HepG2 (cell line): Measurements from ENCODE around the gene CSNK1D. TPM values are rescaled to one million over a fixed set of nuclear protein-coding genes. Genes with fewer than 3 reads are reported as not detected.
A peak's percentile ranks its signal among the peaks of the same experiment; 100 is the strongest.

ENCODE experiments used
- BHLHE40 ChIP-seq: IDR thresholded peaks from 2 replicates; pipeline ENCODE4 v1.6.1; 2011; ENCODE audit warnings: low read length, improper control_type of control experiment
- BRD4 ChIP-seq: sonication (generic); formaldehyde crosslinking; IDR thresholded peaks from 2 replicates; pipeline ENCODE4 v1.4.0; 2020; ENCODE audit warnings: missing genetic modification reagents
- KMT2B ChIP-seq: IDR thresholded peaks from 2 replicates; pipeline ENCODE4 v1.6.1; 2016; ENCODE audit warnings: missing genetic modification reagents, missing compliant biosample characterization
- MEIS1 ChIP-seq: sonication (generic); formaldehyde crosslinking; IDR thresholded peaks from 2 replicates; pipeline ENCODE4 v1.9.0; 2021; ENCODE audit warnings: mild to moderate bottlenecking, missing genetic modification reagents, moderate library complexity, borderline replicate concordance
- SP140L ChIP-seq: sonication (generic); formaldehyde crosslinking; IDR thresholded peaks from 2 replicates; pipeline ENCODE4 v1.4.0; 2020; ENCODE audit warnings: missing genetic modification reagents, borderline replicate concordance
- SRSF1 ChIP-seq: fragments of 200-400 bp; formaldehyde crosslinking; optimal IDR thresholded peaks from 2 replicates; pipeline ENCODE3; 2017; ENCODE audit warnings: mild to moderate bottlenecking, low read depth, low read length, moderate library complexity
- TARDBP ChIP-seq: sonication (generic); formaldehyde crosslinking; IDR thresholded peaks from 2 replicates; pipeline ENCODE4 v1.8.0; 2022; ENCODE audit warnings: mild to moderate bottlenecking, missing genetic modification reagents
- THAP7 ChIP-seq: sonication (generic); formaldehyde crosslinking; IDR thresholded peaks from 2 replicates; pipeline ENCODE4 v1.8.1; 2023; ENCODE audit warnings: mild to moderate bottlenecking, missing genetic modification reagents
- ZFP36L2 ChIP-seq: sonication (generic); formaldehyde crosslinking; IDR thresholded peaks from 2 replicates; pipeline ENCODE4 v1.4.0; 2020; ENCODE audit warnings: missing genetic modification reagents
- ZNF235 ChIP-seq: sonication (generic); formaldehyde crosslinking; IDR thresholded peaks from 2 replicates; pipeline ENCODE4 v1.8.1; 2023; ENCODE audit warnings: mild to moderate bottlenecking, missing genetic modification reagents, borderline replicate concordance
- ZNF737 ChIP-seq: sonication (generic); formaldehyde crosslinking; IDR thresholded peaks from 2 replicates; pipeline ENCODE4 v1.5.0; 2020; ENCODE audit warnings: missing genetic modification reagents, mild to moderate bottlenecking, borderline replicate concordance
- ZNF780A ChIP-seq: sonication (generic); formaldehyde crosslinking; IDR thresholded peaks from 2 replicates; pipeline ENCODE4 v1.8.0; 2022; ENCODE audit warnings: mild to moderate bottlenecking, missing genetic modification reagents, moderate library complexity
- ZNF816 ChIP-seq: sonication (generic); formaldehyde crosslinking; IDR thresholded peaks from 2 replicates; pipeline ENCODE4 v1.8.0; 2022; ENCODE audit warnings: missing genetic modification reagents, mild to moderate bottlenecking, borderline replicate concordance
- ZNF878 ChIP-seq: sonication (generic); formaldehyde crosslinking; IDR thresholded peaks from 2 replicates; pipeline ENCODE4 v1.8.1; 2023; ENCODE audit warnings: mild to moderate bottlenecking, missing genetic modification reagents, moderate library complexity
- polyA plus RNA-seq, 8 experiments: library from polyadenylated mRNA; depleted of rRNA in 3 of 8; stranded (reverse) in 7 of 8; unstranded in 1 of 8; fragments of >200 nt; fragmentation: Illumina TruSeq in 4 of 8; extraction: Trizol in 4 of 8; gene quantifications; 2 replicates each; pipeline versions ENCODE4 v1.2.1 to v1.2.3, GENCODE V29; 2011 to 2016; ENCODE audit warnings: low read depth in 4 of 8, missing spikeins in 1 of 8, mixed read lengths in 1 of 8; ENCODE audit not compliant: insufficient read depth in 1 of 8
- total RNA-seq, 5 experiments: library from RNA; depleted of rRNA; stranded (reverse); fragments of >200 nt; fragmentation: Illumina TruSeq; extraction: Trizol; gene quantifications; 2 replicates each; pipeline ENCODE4 v1.2.3, GENCODE V29; 2016; ENCODE audit warnings: low read depth in 1 of 5
- TF ChIP-seq, protein P1 (sequence below): IDR thresholded peaks from 2 replicates; pipeline ENCODE4 v1.6.1; 2016; ENCODE audit warnings: low read depth, missing genetic modification reagents, missing compliant biosample characterization
- TF ChIP-seq, protein P2 (sequence below): sonication (generic); formaldehyde crosslinking; IDR thresholded peaks from 2 replicates; pipeline ENCODE4 v1.4.0; 2020; ENCODE audit warnings: missing genetic modification reagents, borderline replicate concordance
- TF ChIP-seq, protein P3 (sequence below): sonication (generic); formaldehyde crosslinking; IDR thresholded peaks from 2 replicates; pipeline ENCODE4 v1.8.0; 2022; ENCODE audit warnings: mild to moderate bottlenecking, missing genetic modification reagents
- TF ChIP-seq, protein P4 (sequence below), 2 experiments: sonication (generic) in 1 of 2; formaldehyde crosslinking in 1 of 2; IDR thresholded peaks; 2 replicates each; pipeline versions ENCODE4 v1.5.1 to v1.6.1; 2011 to 2020; ENCODE audit warnings: borderline replicate concordance in 1 of 2, low read depth in 1 of 2, low read length in 1 of 2, mild to moderate bottlenecking in 1 of 2, missing genetic modification reagents in 1 of 2, moderate library complexity in 1 of 2

The CSNK1D gene
- total and polyA plus RNA-seq, 2 of the 13 experiments (the other 11 are each of a cell fraction or from before 2014, with no cell fraction given): 31.5 to 128 TPM

- TF ChIP-seq, protein P1, sequence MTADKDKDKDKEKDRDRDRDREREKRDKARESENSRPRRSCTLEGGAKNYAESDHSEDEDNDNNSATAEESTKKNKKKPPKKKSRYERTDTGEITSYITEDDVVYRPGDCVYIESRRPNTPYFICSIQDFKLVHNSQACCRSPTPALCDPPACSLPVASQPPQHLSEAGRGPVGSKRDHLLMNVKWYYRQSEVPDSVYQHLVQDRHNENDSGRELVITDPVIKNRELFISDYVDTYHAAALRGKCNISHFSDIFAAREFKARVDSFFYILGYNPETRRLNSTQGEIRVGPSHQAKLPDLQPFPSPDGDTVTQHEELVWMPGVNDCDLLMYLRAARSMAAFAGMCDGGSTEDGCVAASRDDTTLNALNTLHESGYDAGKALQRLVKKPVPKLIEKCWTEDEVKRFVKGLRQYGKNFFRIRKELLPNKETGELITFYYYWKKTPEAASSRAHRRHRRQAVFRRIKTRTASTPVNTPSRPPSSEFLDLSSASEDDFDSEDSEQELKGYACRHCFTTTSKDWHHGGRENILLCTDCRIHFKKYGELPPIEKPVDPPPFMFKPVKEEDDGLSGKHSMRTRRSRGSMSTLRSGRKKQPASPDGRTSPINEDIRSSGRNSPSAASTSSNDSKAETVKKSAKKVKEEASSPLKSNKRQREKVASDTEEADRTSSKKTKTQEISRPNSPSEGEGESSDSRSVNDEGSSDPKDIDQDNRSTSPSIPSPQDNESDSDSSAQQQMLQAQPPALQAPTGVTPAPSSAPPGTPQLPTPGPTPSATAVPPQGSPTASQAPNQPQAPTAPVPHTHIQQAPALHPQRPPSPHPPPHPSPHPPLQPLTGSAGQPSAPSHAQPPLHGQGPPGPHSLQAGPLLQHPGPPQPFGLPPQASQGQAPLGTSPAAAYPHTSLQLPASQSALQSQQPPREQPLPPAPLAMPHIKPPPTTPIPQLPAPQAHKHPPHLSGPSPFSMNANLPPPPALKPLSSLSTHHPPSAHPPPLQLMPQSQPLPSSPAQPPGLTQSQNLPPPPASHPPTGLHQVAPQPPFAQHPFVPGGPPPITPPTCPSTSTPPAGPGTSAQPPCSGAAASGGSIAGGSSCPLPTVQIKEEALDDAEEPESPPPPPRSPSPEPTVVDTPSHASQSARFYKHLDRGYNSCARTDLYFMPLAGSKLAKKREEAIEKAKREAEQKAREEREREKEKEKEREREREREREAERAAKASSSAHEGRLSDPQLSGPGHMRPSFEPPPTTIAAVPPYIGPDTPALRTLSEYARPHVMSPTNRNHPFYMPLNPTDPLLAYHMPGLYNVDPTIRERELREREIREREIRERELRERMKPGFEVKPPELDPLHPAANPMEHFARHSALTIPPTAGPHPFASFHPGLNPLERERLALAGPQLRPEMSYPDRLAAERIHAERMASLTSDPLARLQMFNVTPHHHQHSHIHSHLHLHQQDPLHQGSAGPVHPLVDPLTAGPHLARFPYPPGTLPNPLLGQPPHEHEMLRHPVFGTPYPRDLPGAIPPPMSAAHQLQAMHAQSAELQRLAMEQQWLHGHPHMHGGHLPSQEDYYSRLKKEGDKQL: no peak
- no peak for TF ChIP-seq SP140L (CRISPR knock-in tag)
- TF ChIP-seq ZNF878 (CRISPR knock-in tag): no peak
- TF ChIP-seq ZNF737: no peak
- peak; percentile 86; the same call in 1 of the 2 replicates for TF ChIP-seq THAP7 (CRISPR knock-in tag)
- no peak for TF ChIP-seq BHLHE40
- TF ChIP-seq, protein P2, sequence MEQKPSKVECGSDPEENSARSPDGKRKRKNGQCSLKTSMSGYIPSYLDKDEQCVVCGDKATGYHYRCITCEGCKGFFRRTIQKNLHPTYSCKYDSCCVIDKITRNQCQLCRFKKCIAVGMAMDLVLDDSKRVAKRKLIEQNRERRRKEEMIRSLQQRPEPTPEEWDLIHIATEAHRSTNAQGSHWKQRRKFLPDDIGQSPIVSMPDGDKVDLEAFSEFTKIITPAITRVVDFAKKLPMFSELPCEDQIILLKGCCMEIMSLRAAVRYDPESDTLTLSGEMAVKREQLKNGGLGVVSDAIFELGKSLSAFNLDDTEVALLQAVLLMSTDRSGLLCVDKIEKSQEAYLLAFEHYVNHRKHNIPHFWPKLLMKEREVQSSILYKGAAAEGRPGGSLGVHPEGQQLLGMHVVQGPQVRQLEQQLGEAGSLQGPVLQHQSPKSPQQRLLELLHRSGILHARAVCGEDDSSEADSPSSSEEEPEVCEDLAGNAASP (CRISPR knock-in tag): no peak; the same call in 1 of the 2 replicates
- no peak; the same call in 1 of the 2 replicates for TF ChIP-seq MEIS1 (CRISPR knock-in tag)
- TF ChIP-seq ZNF235: peak; percentile 10; the same call in 1 of the 2 replicates
- no peak for TF ChIP-seq KMT2B (CRISPR knock-in tag)
- no peak for TF ChIP-seq ZNF816
- TF ChIP-seq ZFP36L2 (CRISPR knock-in tag): no peak
- TF ChIP-seq, protein P3, sequence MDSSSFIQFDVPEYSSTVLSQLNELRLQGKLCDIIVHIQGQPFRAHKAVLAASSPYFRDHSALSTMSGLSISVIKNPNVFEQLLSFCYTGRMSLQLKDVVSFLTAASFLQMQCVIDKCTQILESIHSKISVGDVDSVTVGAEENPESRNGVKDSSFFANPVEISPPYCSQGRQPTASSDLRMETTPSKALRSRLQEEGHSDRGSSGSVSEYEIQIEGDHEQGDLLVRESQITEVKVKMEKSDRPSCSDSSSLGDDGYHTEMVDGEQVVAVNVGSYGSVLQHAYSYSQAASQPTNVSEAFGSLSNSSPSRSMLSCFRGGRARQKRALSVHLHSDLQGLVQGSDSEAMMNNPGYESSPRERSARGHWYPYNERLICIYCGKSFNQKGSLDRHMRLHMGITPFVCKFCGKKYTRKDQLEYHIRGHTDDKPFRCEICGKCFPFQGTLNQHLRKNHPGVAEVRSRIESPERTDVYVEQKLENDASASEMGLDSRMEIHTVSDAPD: 0 out of 2 replicates have a peak, but pooled peaks have one; percentile 0
- no peak for TF ChIP-seq SRSF1
- TF ChIP-seq, protein P4, sequence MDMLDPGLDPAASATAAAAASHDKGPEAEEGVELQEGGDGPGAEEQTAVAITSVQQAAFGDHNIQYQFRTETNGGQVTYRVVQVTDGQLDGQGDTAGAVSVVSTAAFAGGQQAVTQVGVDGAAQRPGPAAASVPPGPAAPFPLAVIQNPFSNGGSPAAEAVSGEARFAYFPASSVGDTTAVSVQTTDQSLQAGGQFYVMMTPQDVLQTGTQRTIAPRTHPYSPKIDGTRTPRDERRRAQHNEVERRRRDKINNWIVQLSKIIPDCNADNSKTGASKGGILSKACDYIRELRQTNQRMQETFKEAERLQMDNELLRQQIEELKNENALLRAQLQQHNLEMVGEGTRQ (IDR thresholded peaks at IDR 0.05; ENCODE audit: low read depth, low read length): no peak
- TF ChIP-seq, protein P4 (CRISPR knock-in tag; IDR thresholded peaks at IDR 0.05; ENCODE audit: borderline replicate concordance): no peak
- TF ChIP-seq TARDBP (CRISPR knock-in tag): no peak
- TF ChIP-seq ZNF780A (CRISPR knock-in tag): 0 out of 2 replicates have a peak, but pooled peaks have one; percentile 35
- peak; percentile 54 for TF ChIP-seq BRD4 (CRISPR knock-in tag)
These were observed 45.1 kb downstream of the CSNK1D start (continued) for GRCh38 chr17:82228278-82228841.
